Measurements from ENCODE around the gene ASB18. TPM values are rescaled to one million over a fixed set of nuclear protein-coding genes. Genes with fewer than 3 reads are reported as not detected.

ASB18 gene
- total and polyA plus RNA-seq, 8 donors: not detected

DNA sequence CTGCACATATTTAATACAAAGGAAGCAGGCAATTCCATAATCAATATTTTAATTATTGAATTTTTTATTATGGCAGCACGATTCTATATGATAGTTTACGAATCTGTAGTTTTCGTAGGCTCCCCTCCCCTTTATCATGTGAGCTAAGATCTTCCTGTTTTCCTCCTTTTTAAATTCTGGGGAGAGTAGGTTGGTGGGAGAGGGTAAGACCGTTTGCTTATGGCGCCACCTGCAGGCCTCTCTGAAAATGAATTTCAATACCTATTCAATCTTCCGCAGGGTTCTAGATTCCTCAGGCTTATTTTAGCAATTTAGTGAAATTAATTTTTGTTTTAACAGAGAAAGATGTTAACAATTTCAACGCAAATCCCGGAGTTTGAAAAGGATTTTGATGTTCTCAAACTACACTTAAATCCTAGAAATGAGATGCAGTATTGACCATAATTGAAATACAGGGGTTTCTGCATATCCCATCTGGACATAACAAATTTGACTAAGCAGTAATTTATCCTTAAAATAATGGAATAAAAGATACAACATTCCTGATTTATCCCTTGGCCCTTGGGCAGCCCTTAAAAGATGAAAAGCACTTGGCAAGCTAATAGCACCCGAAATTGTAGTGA lies 83.3 kb downstream of the ASB18 start:
- Histone ChIP-seq H3K4me3 (no peak overlapping the region), H3K27ac (no peak overlapping the region), H3K27me3 (peaks cover 28 to 94% (median 57%) of the 10 kb centered on the region in 3 donors), H3K36me3 (no peaks in the 10 kb centered on the region), H3K9me3 (peaks cover 0 to 11% (median 3%) of the 10 kb centered on the region in 4 donors), H3K4me1 (peaks cover 20 to 24% (median 24%) of the 10 kb centered on the region in 4 donors)
- TF ChIP-seq, protein P1, sequence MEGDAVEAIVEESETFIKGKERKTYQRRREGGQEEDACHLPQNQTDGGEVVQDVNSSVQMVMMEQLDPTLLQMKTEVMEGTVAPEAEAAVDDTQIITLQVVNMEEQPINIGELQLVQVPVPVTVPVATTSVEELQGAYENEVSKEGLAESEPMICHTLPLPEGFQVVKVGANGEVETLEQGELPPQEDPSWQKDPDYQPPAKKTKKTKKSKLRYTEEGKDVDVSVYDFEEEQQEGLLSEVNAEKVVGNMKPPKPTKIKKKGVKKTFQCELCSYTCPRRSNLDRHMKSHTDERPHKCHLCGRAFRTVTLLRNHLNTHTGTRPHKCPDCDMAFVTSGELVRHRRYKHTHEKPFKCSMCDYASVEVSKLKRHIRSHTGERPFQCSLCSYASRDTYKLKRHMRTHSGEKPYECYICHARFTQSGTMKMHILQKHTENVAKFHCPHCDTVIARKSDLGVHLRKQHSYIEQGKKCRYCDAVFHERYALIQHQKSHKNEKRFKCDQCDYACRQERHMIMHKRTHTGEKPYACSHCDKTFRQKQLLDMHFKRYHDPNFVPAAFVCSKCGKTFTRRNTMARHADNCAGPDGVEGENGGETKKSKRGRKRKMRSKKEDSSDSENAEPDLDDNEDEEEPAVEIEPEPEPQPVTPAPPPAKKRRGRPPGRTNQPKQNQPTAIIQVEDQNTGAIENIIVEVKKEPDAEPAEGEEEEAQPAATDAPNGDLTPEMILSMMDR (IDR thresholded peaks at IDR 0.05): peak in 4 of 7 experiments; percentile 26 to 64 (median 50)
- no peak for TF ChIP-seq EP300 (IDR thresholded peaks at IDR 0.05)
- no peak for TF ChIP-seq POLR2A (IDR thresholded peaks at IDR 0.05)
- TF ChIP-seq POLR2AphosphoS5 (IDR thresholded peaks at IDR 0.05): no peak
- intact Hi-C loops (cut with DNase I; ENCODE audit: low total_unique reads): no loop called here
- DNase-seq: peak; percentile 50 to 81
- WGBS, 5 donors: 18 to 24% (median 20%) methylated on average over 9 of the region's 9 CpGs

DNA sequence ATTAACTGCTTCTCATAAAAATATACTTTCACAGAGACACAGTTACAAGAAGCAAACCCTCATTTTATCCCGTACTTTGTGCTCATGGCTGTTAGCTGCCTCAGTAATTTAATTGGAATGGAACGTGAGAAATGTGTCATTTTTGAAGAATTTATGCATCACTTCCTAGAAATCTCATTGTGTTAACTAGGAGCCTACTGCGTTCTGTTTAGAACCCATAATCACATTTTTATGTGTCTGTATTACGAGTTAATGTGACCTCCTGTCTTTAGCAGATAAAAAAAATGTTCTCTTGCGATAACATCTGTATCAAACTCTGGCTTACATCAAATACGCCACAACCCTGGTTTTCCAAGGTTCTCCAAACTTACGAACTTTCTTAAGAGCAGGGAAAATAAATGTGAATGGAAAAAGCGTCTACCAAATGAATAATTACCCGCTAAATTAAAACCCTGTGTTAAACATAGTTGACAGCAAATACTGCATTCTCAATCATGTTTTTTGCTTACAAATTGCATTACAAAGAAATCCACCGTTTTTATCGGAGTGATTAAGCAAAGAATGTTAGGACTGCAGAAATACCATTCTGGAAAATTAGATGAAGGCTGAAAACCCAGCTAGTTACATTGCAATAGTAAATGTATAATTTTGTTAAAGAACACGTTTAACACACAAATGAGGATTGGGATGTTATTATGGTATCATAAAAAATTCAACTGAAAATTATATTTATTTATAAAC lies 84.0 kb downstream of the ASB18 start:
- DNase-seq: no peak
- TF ChIP-seq POLR2AphosphoS5 (IDR thresholded peaks at IDR 0.05): no peak
- TF ChIP-seq, protein P1 (IDR thresholded peaks at IDR 0.05): no peak
- TF ChIP-seq EP300 (IDR thresholded peaks at IDR 0.05): no peak
- TF ChIP-seq POLR2A (IDR thresholded peaks at IDR 0.05): no peak
- H3K4me1 ChIP-seq: peaks cover 20 to 24% (median 24%) of the 10 kb centered on the region in 4 donors
- 22 to 30% (median 26%) methylated on average over 12 of the region's 12 CpGs for WGBS, 5 donors
- H3K4me3 ChIP-seq: no peak overlapping the region
- peaks cover 0 to 11% (median 3%) of the 10 kb centered on the region in 4 donors for H3K9me3 ChIP-seq
- H3K36me3 ChIP-seq: no peaks in the 10 kb centered on the region
- intact Hi-C loops (cut with DNase I; ENCODE audit: low total_unique reads): no loop called here
- H3K27me3 ChIP-seq: peaks cover 28 to 100% (median 61%) of the 10 kb centered on the region in 3 donors
- no peak overlapping the region for H3K27ac ChIP-seq

DNA sequence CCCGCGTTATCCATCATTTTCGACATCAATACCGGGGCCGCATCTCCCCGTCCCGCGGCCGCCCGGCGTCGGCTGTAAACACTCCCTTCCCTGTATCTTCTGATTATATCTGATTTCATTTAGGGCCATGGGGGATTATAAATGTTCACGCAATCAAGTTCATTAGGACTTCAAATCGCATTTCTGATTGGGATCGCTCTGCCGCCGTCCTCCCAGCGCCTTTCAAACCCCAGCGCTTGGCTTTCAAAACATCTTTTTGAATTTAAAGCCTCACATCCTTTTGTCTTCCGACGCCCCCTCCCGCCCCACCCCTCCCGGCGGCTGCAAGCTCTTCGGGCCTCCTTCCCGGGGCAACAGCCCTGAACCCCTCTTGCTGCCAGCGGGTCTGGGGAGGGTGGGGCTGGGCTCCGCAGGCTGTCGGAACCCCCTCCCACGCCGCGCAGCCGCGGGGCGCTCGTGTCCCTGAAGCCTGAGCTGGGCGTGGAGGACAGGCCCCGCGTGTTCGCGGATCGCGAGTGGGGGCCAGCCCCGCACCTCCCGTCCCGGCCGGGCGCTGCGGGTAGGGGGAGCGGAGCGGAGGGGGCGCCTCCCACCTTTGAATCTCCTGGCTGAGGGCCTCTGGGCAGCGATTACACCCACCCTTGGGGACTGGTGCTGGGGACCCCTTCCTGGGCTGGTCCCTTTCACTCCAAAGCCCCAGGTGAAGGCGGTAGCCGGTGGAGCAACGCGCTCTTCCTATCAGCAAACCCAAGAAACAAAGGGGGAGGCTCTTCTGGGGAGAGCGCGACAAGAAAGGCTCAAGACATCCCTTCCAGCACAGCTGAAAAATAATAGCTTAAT lies 84.8 kb downstream of the ASB18 start:
- H3K4me3 ChIP-seq: no peak overlapping the region

DNA sequence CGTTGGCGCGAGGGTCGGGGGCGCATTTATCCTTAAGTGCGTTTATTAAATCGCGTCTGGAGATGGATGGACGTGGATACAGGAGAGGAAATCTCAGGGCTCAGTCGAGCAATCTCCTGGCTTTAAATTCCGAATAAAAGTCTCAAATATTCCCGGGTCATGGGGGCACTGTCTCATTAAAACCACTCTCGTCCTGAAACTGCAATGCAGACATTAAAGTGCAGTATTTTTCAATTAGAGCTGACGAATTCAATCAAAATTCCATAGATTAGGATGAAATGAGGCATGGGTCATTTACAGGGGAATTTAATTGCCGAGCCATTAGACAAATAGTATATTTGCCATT lies 85.3 kb downstream of the ASB18 start:
- Histone ChIP-seq H3K27ac (no peak overlapping the region), H3K27me3 (peaks cover 31 to 100% (median 73%) of the 10 kb centered on the region in 3 donors), H3K4me3 (peak overlapping the region in 3 of 4 donors; percentile 24 to 40 (median 39)), H3K9me3 (no peaks in the 10 kb centered on the region), H3K36me3 (no peaks in the 10 kb centered on the region), H3K4me1 (peaks cover 20 to 24% (median 24%) of the 10 kb centered on the region in 4 donors)
- DNase-seq: no peak
- WGBS, 5 donors: 4 to 11% (median 6%) methylated on average over 15 of the region's 15 CpGs
- intact Hi-C loops (cut with DNase I; ENCODE audit: low total_unique reads): no loop called here
- TF ChIP-seq, protein P1 (IDR thresholded peaks at IDR 0.05): no peak
- TF ChIP-seq POLR2AphosphoS5 (IDR thresholded peaks at IDR 0.05): no peak
- TF ChIP-seq EP300 (IDR thresholded peaks at IDR 0.05): no peak
- TF ChIP-seq POLR2A (IDR thresholded peaks at IDR 0.05): no peak

More for the DNA sequence above, 84.8 kb downstream of the ASB18 start:
- intact Hi-C loops (cut with DNase I; ENCODE audit: low total_unique reads): no loop called here
- H3K27me3 ChIP-seq: peaks cover 28 to 100% (median 67%) of the 10 kb centered on the region in 3 donors
- no peak overlapping the region for H3K27ac ChIP-seq
- DNase-seq: no peak
- peaks cover 0 to 4% (median 0%) of the 10 kb centered on the region in 4 donors for H3K9me3 ChIP-seq
- no peaks in the 10 kb centered on the region for H3K36me3 ChIP-seq
- H3K4me1 ChIP-seq: peaks cover 20 to 24% (median 24%) of the 10 kb centered on the region in 4 donors
- no peak for TF ChIP-seq POLR2A (IDR thresholded peaks at IDR 0.05)
- TF ChIP-seq EP300 (IDR thresholded peaks at IDR 0.05): no peak
- TF ChIP-seq POLR2AphosphoS5 (IDR thresholded peaks at IDR 0.05): no peak
- WGBS, 5 donors: 4 to 9% (median 8%) methylated on average over 36 to 59 of the region's 59 CpGs

Measured in stomach (tissue), 9 donors.